HepG2 (cell line): ENCODE measurements around the gene MGAT2. TPM values are rescaled to one million over a fixed set of nuclear protein-coding genes. Genes with fewer than 3 reads are reported as not detected.

Experiments used
- ARNTL ChIP-seq: sonication (generic); formaldehyde crosslinking; IDR thresholded peaks from 2 replicates; pipeline ENCODE4 v1.4.0; 2020; ENCODE audit warnings: mild to moderate bottlenecking, missing genetic modification reagents
- DNMT3B ChIP-seq: conservative IDR thresholded peaks from 2 replicates; pipeline ENCODE4 v1.6.1; 2016; ENCODE audit warnings: missing biosample characterization, control low read depth
- FOXP4 ChIP-seq: sonication (generic); formaldehyde crosslinking; IDR thresholded peaks from 2 replicates; pipeline ENCODE4 v1.4.0; 2020; ENCODE audit warnings: missing genetic modification reagents
- GTF2F1 ChIP-seq: fragments of 150-350 bp; IDR thresholded peaks from 2 replicates; pipeline ENCODE4 v1.6.1; 2014; ENCODE audit warnings: low read length
- KAT7 ChIP-seq: IDR thresholded peaks from 2 replicates; pipeline ENCODE4 v1.6.1; 2018; ENCODE audit warnings: borderline replicate concordance, missing compliant biosample characterization
- MAF1 ChIP-seq: sonication (generic); formaldehyde crosslinking; IDR thresholded peaks from 2 replicates; pipeline ENCODE4 v1.5.0; 2020; ENCODE audit warnings: missing genetic modification reagents, borderline replicate concordance
- MED8 ChIP-seq: sonication (generic); formaldehyde crosslinking; IDR thresholded peaks from 2 replicates; pipeline ENCODE4 v1.8.1; 2023; ENCODE audit warnings: mild to moderate bottlenecking, missing genetic modification reagents; ENCODE audit not compliant: insufficient replicate concordance
- MXD4 ChIP-seq: IDR thresholded peaks from 2 replicates; pipeline ENCODE4 v1.6.1; 2016; ENCODE audit warnings: mild to moderate bottlenecking, missing biosample characterization, missing genetic modification reagents
- NR2F2 ChIP-seq: IDR thresholded peaks from 2 replicates; pipeline ENCODE4 v1.6.1; 2012; ENCODE audit warnings: low read depth, inconsistent platforms, borderline replicate concordance
- PLRG1 ChIP-seq: fragments of 450-650 bp; conservative IDR thresholded peaks from 2 replicates; pipeline ENCODE4 v1.6.1; 2016
- PREB ChIP-seq: sonication (generic); formaldehyde crosslinking; IDR thresholded peaks from 2 replicates; pipeline ENCODE4 v1.4.0; 2020; ENCODE audit warnings: missing genetic modification reagents
- SNAPC2 ChIP-seq: sonication (generic); formaldehyde crosslinking; IDR thresholded peaks from 2 replicates; pipeline ENCODE4 v1.8.1; 2022; ENCODE audit warnings: mild to moderate bottlenecking, missing genetic modification reagents
- SNAPC5 ChIP-seq: sonication (generic); formaldehyde crosslinking; IDR thresholded peaks from 2 replicates; pipeline ENCODE4 v1.8.1; 2023; ENCODE audit warnings: mild to moderate bottlenecking, missing genetic modification reagents, borderline replicate concordance
- ZBTB8A ChIP-seq: sonication (generic); formaldehyde crosslinking; IDR thresholded peaks from 2 replicates; pipeline ENCODE4 v1.4.0; 2020; ENCODE audit warnings: mild to moderate bottlenecking, low read depth, missing genetic modification reagents, borderline replicate concordance
- ZNF121 ChIP-seq: sonication (generic); formaldehyde crosslinking; IDR thresholded peaks from 2 replicates; pipeline ENCODE4 v1.5.0; 2020; ENCODE audit warnings: mild to moderate bottlenecking, missing genetic modification reagents
- ZNF225 ChIP-seq: sonication (generic); formaldehyde crosslinking; IDR thresholded peaks from 2 replicates; pipeline ENCODE4 v1.4.0; 2020; ENCODE audit warnings: mild to moderate bottlenecking, missing genetic modification reagents
- ZNF275 ChIP-seq: sonication (generic); formaldehyde crosslinking; IDR thresholded peaks from 2 replicates; pipeline ENCODE4 v1.8.0; 2022; ENCODE audit warnings: missing genetic modification reagents, mild to moderate bottlenecking, inconsistent platforms, borderline replicate concordance
- ZNF33A ChIP-seq: sonication (generic); formaldehyde crosslinking; IDR thresholded peaks from 2 replicates; pipeline ENCODE4 v1.5.1; 2020; ENCODE audit warnings: missing genetic modification reagents, mild to moderate bottlenecking, moderate library complexity, borderline replicate concordance
- ZNF383 ChIP-seq: sonication (generic); formaldehyde crosslinking; IDR thresholded peaks from 2 replicates; pipeline ENCODE4 v1.4.0; 2020; ENCODE audit warnings: missing genetic modification reagents, mild to moderate bottlenecking, borderline replicate concordance
- ZNF431 ChIP-seq: sonication (generic); formaldehyde crosslinking; IDR thresholded peaks from 2 replicates; pipeline ENCODE4 v1.9.0; 2022; ENCODE audit warnings: missing genetic modification reagents, low read depth, mild to moderate bottlenecking, borderline replicate concordance
- ZNF512 ChIP-seq: sonication (generic); formaldehyde crosslinking; IDR thresholded peaks from 2 replicates; pipeline ENCODE4 v1.4.0; 2020; ENCODE audit warnings: mild to moderate bottlenecking, missing genetic modification reagents
- ZNF660 ChIP-seq: sonication (generic); formaldehyde crosslinking; IDR thresholded peaks from 2 replicates; pipeline ENCODE4 v1.5.1; 2020; ENCODE audit warnings: mild to moderate bottlenecking, low read depth, missing genetic modification reagents, borderline replicate concordance
- ZNF713 ChIP-seq: sonication (generic); formaldehyde crosslinking; IDR thresholded peaks from 2 replicates; pipeline ENCODE4 v1.4.0; 2020; ENCODE audit warnings: mild to moderate bottlenecking, missing genetic modification reagents
- ZNF772 ChIP-seq: sonication (generic); formaldehyde crosslinking; IDR thresholded peaks from 2 replicates; pipeline ENCODE4 v1.5.0; 2020; ENCODE audit warnings: mild to moderate bottlenecking, missing genetic modification reagents
- ZNF878 ChIP-seq: sonication (generic); formaldehyde crosslinking; IDR thresholded peaks from 2 replicates; pipeline ENCODE4 v1.8.1; 2023; ENCODE audit warnings: mild to moderate bottlenecking, missing genetic modification reagents, moderate library complexity
- polyA plus RNA-seq, 8 experiments: library from polyadenylated mRNA; depleted of rRNA in 3 of 8; stranded (reverse) in 7 of 8; unstranded in 1 of 8; fragments of >200 nt; fragmentation: Illumina TruSeq in 4 of 8; extraction: Trizol in 4 of 8; gene quantifications; 2 replicates each; pipeline versions ENCODE4 v1.2.1 to v1.2.3, GENCODE V29; 2011 to 2016; ENCODE audit warnings: low read depth in 4 of 8, missing spikeins in 1 of 8, mixed read lengths in 1 of 8; ENCODE audit not compliant: insufficient read depth in 1 of 8
- total RNA-seq, 5 experiments: library from RNA; depleted of rRNA; stranded (reverse); fragments of >200 nt; fragmentation: Illumina TruSeq; extraction: Trizol; gene quantifications; 2 replicates each; pipeline ENCODE4 v1.2.3, GENCODE V29; 2016; ENCODE audit warnings: low read depth in 1 of 5

MGAT2 gene
- total and polyA plus RNA-seq, 2 of the 13 experiments (the other 11 are each of a cell fraction or from before 2014, with no cell fraction given): 12.9 to 51.9 TPM

- TF ChIP-seq ZNF431 (CRISPR knock-in tag): no peak
- no peak for TF ChIP-seq ZNF225 (CRISPR knock-in tag)
- TF ChIP-seq ZNF878 (CRISPR knock-in tag): peak; percentile 31; the same call in 1 of the 2 replicates
- TF ChIP-seq MAF1 (CRISPR knock-in tag): peak; percentile 89; the same call in 1 of the 2 replicates
- TF ChIP-seq MXD4: no peak
- TF ChIP-seq ZNF713: no peak
- TF ChIP-seq FOXP4: 0 out of 2 replicates have a peak, but pooled peaks have one; percentile 26
- no peak for TF ChIP-seq SNAPC5
- TF ChIP-seq ZBTB8A (CRISPR knock-in tag): no peak
- no peak; the same call in 1 of the 2 replicates for TF ChIP-seq ZNF275 (CRISPR knock-in tag)
- TF ChIP-seq MED8: no peak
- TF ChIP-seq ZNF33A (CRISPR knock-in tag): no peak
- TF ChIP-seq ARNTL (CRISPR knock-in tag): no peak
- TF ChIP-seq ZNF383 (CRISPR knock-in tag): no peak
- TF ChIP-seq NR2F2: no peak
- TF ChIP-seq ZNF772 (CRISPR knock-in tag): no peak
- TF ChIP-seq KAT7: no peak
- TF ChIP-seq GTF2F1: no peak
- peak; percentile 98 for TF ChIP-seq ZNF121 (CRISPR knock-in tag)
- TF ChIP-seq PLRG1: no peak
- TF ChIP-seq ZNF512 (CRISPR knock-in tag): no peak
- TF ChIP-seq SNAPC2 (CRISPR knock-in tag): no peak
- no peak for TF ChIP-seq PREB
- no peak for TF ChIP-seq DNMT3B (CRISPR knock-in tag)
- TF ChIP-seq ZNF660: no peak
Measured at GRCh38 chr14:49586673-49587460, 33.7 kb upstream of the MGAT2 start (continued).
